ENCODE data around the gene KCNJ3. TPM values are rescaled to one million over a fixed set of nuclear protein-coding genes. Genes with fewer than 3 reads are reported as not detected.

KCNJ3 gene
- total RNA-seq, 1 donor from 2014 or later, result 0.26 TPM

DNA sequence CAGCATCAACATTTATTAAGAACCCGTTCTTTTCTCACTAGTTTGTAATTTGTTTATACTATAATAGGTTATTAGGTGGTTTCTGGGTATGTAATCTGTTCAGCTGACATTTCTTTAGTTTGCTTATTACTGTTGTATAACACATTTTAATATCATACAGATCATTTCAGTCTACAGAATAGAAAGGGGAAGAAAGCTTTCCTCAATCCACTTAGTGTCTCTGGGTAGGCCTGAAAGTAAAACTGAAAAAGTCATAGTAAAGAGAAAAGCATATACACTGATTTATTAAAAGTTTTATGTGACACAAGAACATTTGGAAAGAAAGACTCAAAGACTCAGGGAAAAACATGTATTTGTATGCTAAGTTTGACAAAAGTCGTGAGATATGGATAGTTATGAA is 16.8 kb upstream of the KCNJ3 start:
- H3K4me1 ChIP-seq, result no peaks in the 10 kb centered on the region
- no peaks in the 10 kb centered on the region for H4K20me1 ChIP-seq (ENCODE audit: low read depth)
- no peak overlapping the region for H3K4me3 Mint-ChIP-seq
- H3K27me3 ChIP-seq, result no peaks in the 10 kb centered on the region
- no peak overlapping the region for H3K4me3 ChIP-seq
- H3K36me3 Mint-ChIP-seq, result no peaks in the 10 kb centered on the region
- H3K9me3 ChIP-seq (ENCODE audit: low read depth), result no peaks in the 10 kb centered on the region
- H3K4me1 Mint-ChIP-seq, result no peaks in the 10 kb centered on the region
- H2AFZ ChIP-seq (replicated peaks), result no peak overlapping the region
- H3K27ac ChIP-seq, result no peak overlapping the region
- H3K36me3 ChIP-seq, result no peaks in the 10 kb centered on the region
- H3K9me3 Mint-ChIP-seq, result no peaks in the 10 kb centered on the region
- DNase-seq (ENCODE audit: low spot score), result no peak
- no peaks in the 10 kb centered on the region for H3K79me2 ChIP-seq (ENCODE audit: low read depth)
- no peak overlapping the region for H3K27ac Mint-ChIP-seq
- H3K9ac ChIP-seq, result no peak overlapping the region
- TF ChIP-seq, protein P1, sequence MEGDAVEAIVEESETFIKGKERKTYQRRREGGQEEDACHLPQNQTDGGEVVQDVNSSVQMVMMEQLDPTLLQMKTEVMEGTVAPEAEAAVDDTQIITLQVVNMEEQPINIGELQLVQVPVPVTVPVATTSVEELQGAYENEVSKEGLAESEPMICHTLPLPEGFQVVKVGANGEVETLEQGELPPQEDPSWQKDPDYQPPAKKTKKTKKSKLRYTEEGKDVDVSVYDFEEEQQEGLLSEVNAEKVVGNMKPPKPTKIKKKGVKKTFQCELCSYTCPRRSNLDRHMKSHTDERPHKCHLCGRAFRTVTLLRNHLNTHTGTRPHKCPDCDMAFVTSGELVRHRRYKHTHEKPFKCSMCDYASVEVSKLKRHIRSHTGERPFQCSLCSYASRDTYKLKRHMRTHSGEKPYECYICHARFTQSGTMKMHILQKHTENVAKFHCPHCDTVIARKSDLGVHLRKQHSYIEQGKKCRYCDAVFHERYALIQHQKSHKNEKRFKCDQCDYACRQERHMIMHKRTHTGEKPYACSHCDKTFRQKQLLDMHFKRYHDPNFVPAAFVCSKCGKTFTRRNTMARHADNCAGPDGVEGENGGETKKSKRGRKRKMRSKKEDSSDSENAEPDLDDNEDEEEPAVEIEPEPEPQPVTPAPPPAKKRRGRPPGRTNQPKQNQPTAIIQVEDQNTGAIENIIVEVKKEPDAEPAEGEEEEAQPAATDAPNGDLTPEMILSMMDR (IDR thresholded peaks at IDR 0.05), result no peak
- TF ChIP-seq EZH2phosphoT487 (IDR thresholded peaks at IDR 0.05), result no peak
- TF ChIP-seq EZH2 (IDR thresholded peaks at IDR 0.05), result no peak
- no peaks in the 10 kb centered on the region for H3F3A ChIP-seq (ENCODE audit: low read depth)
- no peaks in the 10 kb centered on the region for H3K27me3 Mint-ChIP-seq (ENCODE audit: insufficient read depth, low read depth)
- H3K4me2 ChIP-seq, result no peak overlapping the region

DNA sequence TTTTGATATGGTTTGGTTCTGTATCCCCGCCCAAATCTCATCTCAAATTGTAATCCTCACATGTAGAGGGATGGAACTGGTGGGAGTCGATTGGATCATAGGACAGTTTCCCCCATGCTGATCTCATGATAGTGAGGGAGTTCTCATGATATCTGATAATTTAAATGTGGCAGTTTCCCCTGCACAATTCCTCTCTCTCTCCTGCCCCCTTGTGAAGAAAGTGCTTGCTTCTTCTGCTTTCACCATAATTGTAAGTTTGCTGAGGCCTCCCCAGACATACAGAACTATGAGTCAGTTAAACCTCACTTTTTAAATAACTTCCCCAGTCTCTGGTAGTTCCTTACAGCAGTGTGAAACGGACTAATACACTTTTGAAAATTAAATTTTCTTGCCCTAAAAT is 12.3 kb upstream of the KCNJ3 start:
- Mint-ChIP-seq H3K27ac (no peak overlapping the region), H3K36me3 (no peaks in the 10 kb centered on the region), H3K4me1 (no peaks in the 10 kb centered on the region), H3K4me3 (no peak overlapping the region), H3K9me3 (no peaks in the 10 kb centered on the region), H3K27me3 (ENCODE audit: insufficient read depth, low read depth) (no peaks in the 10 kb centered on the region)
- H3K9me3 ChIP-seq (ENCODE audit: low read depth), result no peaks in the 10 kb centered on the region
- no peak overlapping the region for H2AFZ ChIP-seq (replicated peaks)
- H3K36me3 ChIP-seq, result no peaks in the 10 kb centered on the region
- no peaks in the 10 kb centered on the region for H3K4me1 ChIP-seq
- H3F3A ChIP-seq (ENCODE audit: low read depth), result no peaks in the 10 kb centered on the region
- no peaks in the 10 kb centered on the region for H3K79me2 ChIP-seq (ENCODE audit: low read depth)
- no peak for TF ChIP-seq EZH2phosphoT487 (IDR thresholded peaks at IDR 0.05)
- TF ChIP-seq, protein P1 (IDR thresholded peaks at IDR 0.05), result peak; percentile 37
- TF ChIP-seq EZH2 (IDR thresholded peaks at IDR 0.05), result no peak
- no peak overlapping the region for H3K4me2 ChIP-seq
- no peaks in the 10 kb centered on the region for H3K27me3 ChIP-seq
- DNase-seq (ENCODE audit: low spot score), result no peak
- H4K20me1 ChIP-seq (ENCODE audit: low read depth), result no peaks in the 10 kb centered on the region
- no peak overlapping the region for H3K4me3 ChIP-seq
- H3K27ac ChIP-seq, result no peak overlapping the region
- no peak overlapping the region for H3K9ac ChIP-seq

DNA sequence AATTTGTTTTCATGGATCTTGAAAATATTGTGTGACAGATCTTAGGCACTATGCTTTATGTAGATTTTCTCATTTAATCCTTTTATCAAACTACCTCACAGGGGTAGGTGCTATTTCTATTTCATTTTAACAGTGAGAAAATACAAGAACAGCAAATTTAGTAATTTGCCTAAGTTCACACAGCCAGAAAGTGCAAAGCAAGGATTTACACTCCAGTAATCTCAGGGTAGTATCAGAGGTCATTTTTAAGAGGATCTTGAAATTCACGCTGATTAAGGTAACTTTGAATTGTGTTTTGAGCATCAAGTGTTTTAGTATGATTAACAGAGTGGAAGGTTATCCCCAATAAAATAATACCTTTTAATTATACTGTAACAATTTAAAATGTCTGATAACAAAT is 10.1 kb upstream of the KCNJ3 start:
- no peak overlapping the region for H3K9ac ChIP-seq
- H3K27ac ChIP-seq, result no peak overlapping the region
- no peak overlapping the region for H3K4me2 ChIP-seq
- no peak overlapping the region for H2AFZ ChIP-seq (replicated peaks)
- no peaks in the 10 kb centered on the region for H3K36me3 ChIP-seq
- H3K79me2 ChIP-seq (ENCODE audit: low read depth), result no peaks in the 10 kb centered on the region
- H3K4me1 ChIP-seq, result no peaks in the 10 kb centered on the region
- H3K9me3 ChIP-seq (ENCODE audit: low read depth), result no peaks in the 10 kb centered on the region
- no peak for DNase-seq (ENCODE audit: low spot score)
- no peaks in the 10 kb centered on the region for H4K20me1 ChIP-seq (ENCODE audit: low read depth)
- no peaks in the 10 kb centered on the region for H3K4me1 Mint-ChIP-seq
- no peak overlapping the region for H3K4me3 ChIP-seq
- TF ChIP-seq EZH2phosphoT487 (IDR thresholded peaks at IDR 0.05) (no peak), EZH2 (IDR thresholded peaks at IDR 0.05) (no peak)
- TF ChIP-seq, protein P1 (IDR thresholded peaks at IDR 0.05), result no peak
- no peaks in the 10 kb centered on the region for H3K9me3 Mint-ChIP-seq
- no peak overlapping the region for H3K4me3 Mint-ChIP-seq
- H3F3A ChIP-seq (ENCODE audit: low read depth), result no peaks in the 10 kb centered on the region
- no peak overlapping the region for H3K27ac Mint-ChIP-seq
- no peaks in the 10 kb centered on the region for H3K36me3 Mint-ChIP-seq
- H3K27me3 ChIP-seq, result no peaks in the 10 kb centered on the region
- H3K27me3 Mint-ChIP-seq (ENCODE audit: insufficient read depth, low read depth), result no peaks in the 10 kb centered on the region

All from neural progenitor cell (in vitro differentiated cells).